Measurements from ENCODE around the gene ALDH2. TPM values are rescaled to one million over a fixed set of nuclear protein-coding genes. Genes with fewer than 3 reads are reported as not detected.

Gene ALDH2
- total and polyA plus RNA-seq, 2 donors (not counting 1 experiment from before 2014, with no cell fraction given) = 7.0 to 22.3 TPM

DNA sequence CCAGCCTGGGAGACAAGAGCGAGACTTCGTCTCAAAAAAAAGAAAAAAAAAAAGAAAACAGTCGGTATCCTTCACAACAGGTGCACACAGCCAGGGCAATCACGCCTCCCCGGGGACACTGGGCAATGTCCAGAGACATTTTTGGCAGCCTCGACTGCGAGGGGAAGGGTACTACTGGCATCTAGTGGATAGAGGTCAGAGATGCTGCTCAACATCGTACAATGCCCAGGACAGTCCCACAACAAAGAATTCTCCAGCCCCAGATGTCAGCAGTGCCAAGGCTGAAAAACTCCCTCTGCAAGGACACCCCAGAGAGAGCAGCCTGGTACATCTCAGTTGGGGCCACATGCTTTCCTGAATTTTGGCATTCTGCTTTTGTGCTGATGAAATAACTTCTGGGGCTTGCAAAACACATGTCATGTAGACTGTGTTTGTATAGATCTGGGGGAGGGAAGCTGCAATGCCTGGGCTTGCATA, 21.5 kb downstream of the ALDH2 start:
- Histone ChIP-seq H3K79me2 (ENCODE audit: control insufficient read depth, insufficient read depth, low read length) (no peaks in the 10 kb centered on the region), H3K9ac (ENCODE audit: low read length) (no peak overlapping the region), H3K4me1 (ENCODE audit: control insufficient read depth in 2 of 2, insufficient read depth in 2 of 2, low read length in 2 of 2) (no peaks in the 10 kb centered on the region), H2AFZ (ENCODE audit: insufficient read depth, low read depth, low read length, poor library complexity, severe bottlenecking) (no peak overlapping the region), H3K4me2 (replicated peaks; ENCODE audit: low read depth, low read length, poor library complexity, severe bottlenecking) (no peak overlapping the region), H3K27ac (ENCODE audit: low read length in 2 of 2) (no peak overlapping the region), H3K36me3 (replicated peaks in 1 of 2; ENCODE audit: control extremely low read depth in 1 of 2, control insufficient read depth in 1 of 2, extremely low read depth in 1 of 2, insufficient read depth in 2 of 2, low read length in 1 of 2) (peaks cover 0 to 8% of the 10 kb centered on the region in 2 experiments), H3K4me3 (ENCODE audit: control extremely low read depth in 1 of 5, extremely low read depth in 1 of 5, insufficient read depth in 1 of 5, low read depth in 2 of 5, low read length in 4 of 5) (no peak overlapping the region), H4K20me1 (ENCODE audit: control insufficient read depth, insufficient read depth, low read length, poor library complexity, severe bottlenecking) (no peaks in the 10 kb centered on the region), H3K27me3 (replicated peaks in 1 of 4; ENCODE audit: control extremely low read depth in 1 of 4, control insufficient read depth in 3 of 4, insufficient read depth in 4 of 4, low read length in 3 of 4) (no peaks in the 10 kb centered on the region), H3K9me3 (ENCODE audit: control extremely low read depth in 1 of 3, control insufficient read depth in 2 of 3, insufficient read depth in 1 of 3, low read length in 2 of 3) (no peaks in the 10 kb centered on the region)
- no peak overlapping the region for H3K4me3 Mint-ChIP-seq
- H3K27me3 Mint-ChIP-seq = no peaks in the 10 kb centered on the region
- H3K9me3 Mint-ChIP-seq (ENCODE audit: insufficient read depth) = no peaks in the 10 kb centered on the region
- TF ChIP-seq CTCF (IDR thresholded peaks at IDR 0.05) (peak; percentile 52), EZH2 (IDR thresholded peaks at IDR 0.05; ENCODE audit: borderline replicate concordance, insufficient read depth, low read depth, low read length, poor library complexity, severe bottlenecking) (no peak)
- DNase-seq (peak; percentile 40), ATAC-seq (ENCODE audit: low read depth) (peak; percentile 62)
- no peak overlapping the region for H3K27ac Mint-ChIP-seq
- no peaks in the 10 kb centered on the region for H3K4me1 Mint-ChIP-seq
- intact Hi-C loops (cut with micrococcal nuclease) = loop anchor here (1.0 kb wide), 1 partner anchor 35 kb away; no protein-coding TSS in a partner anchor
- ChIA-PET CTCF (interaction anchor here (0.7 to 10.8 kb wide), 9 partner anchors 12 to 102 kb away, joined by 3 to 98 read pairs (median 5); partner anchors contain the start of genes ACAD10 and BRAP), POLR2A (interaction anchor here (0.7 kb wide), 2 partner anchors 34 to 35 kb away, joined by 3 read pairs; no protein-coding TSS in a partner anchor)
- 87% methylated on average over 4 of the region's 8 CpGs for WGBS (ENCODE audit: insufficient coverage)

DNA sequence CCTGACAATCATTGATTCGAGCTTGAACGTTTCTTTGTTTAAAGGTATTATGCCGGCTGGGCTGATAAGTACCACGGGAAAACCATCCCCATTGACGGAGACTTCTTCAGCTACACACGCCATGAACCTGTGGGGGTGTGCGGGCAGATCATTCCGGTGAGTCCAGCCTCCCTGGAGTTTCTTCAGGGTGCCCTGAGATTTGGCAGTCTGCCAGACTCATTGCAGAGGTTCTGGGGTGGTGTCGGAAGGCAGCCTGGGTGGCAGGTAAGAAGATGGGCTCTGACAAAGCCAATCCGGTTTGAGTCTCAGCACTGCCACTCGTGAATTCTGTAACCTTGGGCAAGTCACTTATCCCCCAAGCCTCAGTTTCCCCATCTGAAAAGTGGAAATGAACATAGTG, 23.0 kb downstream of the ALDH2 start:
- ATAC-seq (ENCODE audit: low read depth) (no peak), DNase-seq (no peak)
- H3K4me3 Mint-ChIP-seq = no peak overlapping the region
- Histone ChIP-seq H2AFZ (ENCODE audit: insufficient read depth, low read depth, low read length, poor library complexity, severe bottlenecking) (no peak overlapping the region), H3K4me1 (ENCODE audit: control insufficient read depth in 2 of 2, insufficient read depth in 2 of 2, low read length in 2 of 2) (no peaks in the 10 kb centered on the region), H3K4me2 (replicated peaks; ENCODE audit: low read depth, low read length, poor library complexity, severe bottlenecking) (no peak overlapping the region), H3K36me3 (replicated peaks in 1 of 2; ENCODE audit: control extremely low read depth in 1 of 2, control insufficient read depth in 1 of 2, extremely low read depth in 1 of 2, insufficient read depth in 2 of 2, low read length in 1 of 2) (peaks cover 0 to 10% of the 10 kb centered on the region in 2 experiments), H3K9me3 (ENCODE audit: control extremely low read depth in 1 of 3, control insufficient read depth in 2 of 3, insufficient read depth in 1 of 3, low read length in 2 of 3) (no peaks in the 10 kb centered on the region), H3K79me2 (ENCODE audit: control insufficient read depth, insufficient read depth, low read length) (no peaks in the 10 kb centered on the region), H4K20me1 (ENCODE audit: control insufficient read depth, insufficient read depth, low read length, poor library complexity, severe bottlenecking) (no peaks in the 10 kb centered on the region), H3K27me3 (replicated peaks in 1 of 4; ENCODE audit: control extremely low read depth in 1 of 4, control insufficient read depth in 3 of 4, insufficient read depth in 4 of 4, low read length in 3 of 4) (no peaks in the 10 kb centered on the region), H3K27ac (ENCODE audit: low read length in 2 of 2) (no peak overlapping the region), H3K4me3 (ENCODE audit: control extremely low read depth in 1 of 5, extremely low read depth in 1 of 5, insufficient read depth in 1 of 5, low read depth in 2 of 5, low read length in 4 of 5) (no peak overlapping the region), H3K9ac (ENCODE audit: low read length) (no peak overlapping the region)
- ChIA-PET CTCF (interaction anchor here (0.8 to 10.8 kb wide), 4 partner anchors 23 to 42 kb away, joined by 3 to 98 read pairs (median 5); no protein-coding TSS in a partner anchor), POLR2A (interaction anchor here (0.7 kb wide), 1 partner anchor 1340 kb away, joined by 3 read pairs; no protein-coding TSS in a partner anchor)
- intact Hi-C loops (cut with micrococcal nuclease) = no loop called here
- H3K27ac Mint-ChIP-seq = no peak overlapping the region
- TF ChIP-seq CTCF (IDR thresholded peaks at IDR 0.05) = no peak
- no peak for TF ChIP-seq EZH2 (IDR thresholded peaks at IDR 0.05; ENCODE audit: borderline replicate concordance, insufficient read depth, low read depth, low read length, poor library complexity, severe bottlenecking)
- no peaks in the 10 kb centered on the region for H3K27me3 Mint-ChIP-seq
- WGBS (ENCODE audit: insufficient coverage) = 98% methylated on average over 8 of the region's 11 CpGs
- no peaks in the 10 kb centered on the region for H3K9me3 Mint-ChIP-seq (ENCODE audit: insufficient read depth)
- H3K4me1 Mint-ChIP-seq = no peaks in the 10 kb centered on the region

All from B cell (primary cell).